KOPT-K1 (cell line): ENCODE measurements around the gene CFC1B.
"Not testable (repeated sequence)": the region's sequence is repeated elsewhere in the genome, so short reads cannot be mapped to it uniquely, and the experiment has no call there.

Experiments used
- H3K27ac ChIP-seq: fragments of 200-600 bp; sonication (generic); 2 replicates; pipeline ENCODE4 v1.5.1; 2016; ENCODE audit warnings: antibody characterized with exemption, mild to moderate bottlenecking, low read depth, low read length; ENCODE audit not compliant: poor library complexity, severe bottlenecking
- H3K36me3 ChIP-seq: fragments of 200-600 bp; sonication (generic); 2 replicates; pipeline ENCODE4 v1.5.1; 2017; ENCODE audit warnings: antibody characterized with exemption, mild to moderate bottlenecking, low read length, moderate library complexity; ENCODE audit not compliant: insufficient read depth
- H3K9me3 ChIP-seq: fragments of 200-600 bp; sonication (generic); 2 replicates; pipeline ENCODE4 v1.5.1; 2017; ENCODE audit warnings: antibody characterized with exemption, low read length, mild to moderate bottlenecking; ENCODE audit not compliant: insufficient read depth, poor library complexity, severe bottlenecking

Gene CFC1B

GRCh38 chr2:130543785-130544528, 22.9 kb downstream of the CFC1B start:
- H3K36me3 ChIP-seq, H3K9me3 ChIP-seq, H3K27ac ChIP-seq: not testable (repeated sequence)

- H3K9me3 ChIP-seq, H3K27ac ChIP-seq, H3K36me3 ChIP-seq: not testable (repeated sequence)
Measured at GRCh38 chr2:130544978-130545377, 24.0 kb downstream of the CFC1B start.

- not testable (repeated sequence) for H3K36me3 ChIP-seq, H3K9me3 ChIP-seq, H3K27ac ChIP-seq
Measured at GRCh38 chr2:130548418-130548817, 27.4 kb downstream of the CFC1B start.

- H3K36me3 ChIP-seq, H3K9me3 ChIP-seq, H3K27ac ChIP-seq: not testable (repeated sequence)
Measured at GRCh38 chr2:130549475-130549874, 28.5 kb downstream of the CFC1B start.

GRCh38 chr2:130554178-130554577, 33.2 kb downstream of the CFC1B start:
- not testable (repeated sequence) for H3K9me3 ChIP-seq, H3K36me3 ChIP-seq, H3K27ac ChIP-seq

GRCh38 chr2:130556441-130556840, 35.4 kb downstream of the CFC1B start:
- not testable (repeated sequence) for H3K27ac ChIP-seq, H3K36me3 ChIP-seq, H3K9me3 ChIP-seq

- H3K36me3 ChIP-seq, result not testable (repeated sequence)
Measured at GRCh38 chr2:130566165-130566564, 45.1 kb downstream of the CFC1B start.

GRCh38 chr2:130571929-130572328, 50.9 kb downstream of the CFC1B start:
- H3K27ac ChIP-seq, H3K36me3 ChIP-seq, H3K9me3 ChIP-seq: not testable (repeated sequence)

More at GRCh38 chr2:130566165-130566564, 45.1 kb downstream of the CFC1B start:
- not testable (repeated sequence) for H3K9me3 ChIP-seq, H3K27ac ChIP-seq

GRCh38 chr2:130574230-130574629, 53.2 kb downstream of the CFC1B start:
- H3K9me3 ChIP-seq, H3K27ac ChIP-seq, H3K36me3 ChIP-seq: not testable (repeated sequence)

GRCh38 chr2:130576209-130576784, 55.3 kb downstream of the CFC1B start:
- not testable (repeated sequence) for H3K36me3 ChIP-seq, H3K9me3 ChIP-seq, H3K27ac ChIP-seq

- H3K36me3 ChIP-seq, H3K9me3 ChIP-seq, H3K27ac ChIP-seq: not testable (repeated sequence)
Measured at GRCh38 chr2:130577559-130577958, 56.5 kb downstream of the CFC1B start.
